ENCODE data around the gene CLEC1B.

The CLEC1B gene

DNA sequence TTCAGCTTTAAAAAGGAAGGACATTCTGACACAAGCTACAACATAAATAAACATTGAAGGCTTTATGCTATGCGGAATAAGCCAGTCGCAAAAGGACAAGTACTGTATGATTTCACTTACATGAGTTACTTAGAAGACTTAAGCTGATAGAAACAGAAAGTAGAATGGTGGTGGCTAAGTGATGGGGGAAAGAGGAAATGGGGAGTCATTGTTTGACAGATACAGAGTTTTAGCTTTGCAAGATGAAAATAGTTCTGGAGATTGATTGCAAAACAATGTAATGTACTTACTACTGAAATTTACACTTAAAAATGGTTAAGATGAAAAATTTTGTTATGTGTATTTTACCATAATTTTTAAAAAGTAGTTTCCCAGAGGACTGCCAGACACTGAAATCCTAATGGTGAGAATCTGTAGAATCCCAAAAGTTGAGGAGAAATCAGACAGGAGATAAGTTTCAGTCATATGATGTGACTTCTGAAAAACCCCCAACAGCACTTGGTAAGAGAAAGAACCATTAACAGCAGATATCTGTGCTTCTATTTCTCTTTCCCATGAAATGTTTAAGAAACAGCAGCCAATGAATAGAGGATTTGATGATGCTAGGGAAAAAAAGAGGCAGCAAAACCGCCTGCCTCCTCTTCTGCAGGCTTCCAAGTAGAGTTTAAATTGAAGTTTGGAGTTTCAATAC is 50.2 kb downstream of the CLEC1B start:
- Histone ChIP-seq H3K27me3 (ENCODE audit: control insufficient read depth in 1 of 2, insufficient read depth in 2 of 2, low read length in 2 of 2) (peaks cover 0 to 2% of the 10 kb centered on the region in 2 donors), H3K9ac (ENCODE audit: low read length in 2 of 2) (no peak overlapping the region), H3K27ac (ENCODE audit: low read length) (no peak overlapping the region), H3K4me1 (ENCODE audit: control insufficient read depth, insufficient read depth, low read length) (no peaks in the 10 kb centered on the region), H3K9me3 (ENCODE audit: control insufficient read depth in 2 of 2, low read length in 2 of 2) (no peaks in the 10 kb centered on the region), H3K36me3 (ENCODE audit: control insufficient read depth in 2 of 2, insufficient read depth in 2 of 2, low read length in 2 of 2) (no peaks in the 10 kb centered on the region), H3K4me3 (ENCODE audit: low read length in 2 of 2) (no peak overlapping the region)

DNA sequence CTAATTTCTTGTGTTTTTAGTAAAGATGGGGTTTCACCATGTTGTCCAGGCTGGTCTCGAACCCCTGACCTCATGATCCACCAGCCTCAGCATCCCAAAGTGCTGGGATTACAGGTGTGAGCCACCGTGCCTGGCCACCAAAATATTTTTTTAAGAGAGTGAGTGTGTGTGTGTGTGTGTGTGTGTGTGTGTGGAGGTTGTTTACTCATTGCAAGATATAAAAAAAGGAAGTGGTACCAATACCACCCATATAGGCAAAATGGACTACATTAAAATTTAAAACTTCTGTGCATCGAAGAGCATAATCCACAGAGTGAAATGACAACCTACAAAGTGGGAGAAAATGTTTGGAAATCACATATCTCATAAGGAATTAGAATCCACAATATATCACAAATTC is 51.2 kb downstream of the CLEC1B start:
- Histone ChIP-seq H3K4me1 (ENCODE audit: control insufficient read depth, insufficient read depth, low read length) (no peaks in the 10 kb centered on the region), H3K36me3 (ENCODE audit: control insufficient read depth in 2 of 2, insufficient read depth in 2 of 2, low read length in 2 of 2) (no peaks in the 10 kb centered on the region), H3K9ac (ENCODE audit: low read length in 2 of 2) (no peak overlapping the region), H3K4me3 (ENCODE audit: low read length in 2 of 2) (no peak overlapping the region), H3K27me3 (ENCODE audit: control insufficient read depth in 1 of 2, insufficient read depth in 2 of 2, low read length in 2 of 2) (peaks cover 2 to 3% of the 10 kb centered on the region in 2 donors), H3K9me3 (ENCODE audit: control insufficient read depth in 2 of 2, low read length in 2 of 2) (no peaks in the 10 kb centered on the region), H3K27ac (ENCODE audit: low read length) (no peak overlapping the region)

DNA sequence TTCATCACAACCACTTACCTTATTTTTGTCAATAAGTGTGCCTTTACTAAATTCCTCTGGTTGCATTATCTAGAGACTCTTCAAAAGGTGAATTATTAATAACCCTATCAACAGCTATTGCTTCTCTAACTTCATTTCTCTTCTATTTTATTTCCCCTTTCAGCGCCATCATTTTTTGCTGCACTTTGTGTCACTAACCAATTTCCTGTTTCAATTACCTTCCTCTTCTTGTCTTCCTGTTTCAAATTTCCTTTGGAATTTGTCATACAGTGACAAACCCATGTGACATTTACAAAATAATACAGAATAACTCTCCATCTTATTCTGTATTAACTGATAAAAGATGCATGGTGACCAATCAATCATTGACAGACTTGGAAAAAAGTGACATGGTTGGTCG is 54.5 kb downstream of the CLEC1B start:
- peaks cover 2 to 3% of the 10 kb centered on the region in 2 donors for H3K27me3 ChIP-seq (ENCODE audit: control insufficient read depth in 1 of 2, insufficient read depth in 2 of 2, low read length in 2 of 2)
- H3K4me1 ChIP-seq (ENCODE audit: control insufficient read depth, insufficient read depth, low read length) = no peaks in the 10 kb centered on the region
- no peak overlapping the region for H3K27ac ChIP-seq (ENCODE audit: low read length)
- no peak overlapping the region for H3K4me3 ChIP-seq (ENCODE audit: low read length in 2 of 2)
- H3K9ac ChIP-seq (ENCODE audit: low read length in 2 of 2) = no peak overlapping the region
- no peaks in the 10 kb centered on the region for H3K36me3 ChIP-seq (ENCODE audit: control insufficient read depth in 2 of 2, insufficient read depth in 2 of 2, low read length in 2 of 2)
- no peaks in the 10 kb centered on the region for H3K9me3 ChIP-seq (ENCODE audit: control insufficient read depth in 2 of 2, low read length in 2 of 2)

DNA sequence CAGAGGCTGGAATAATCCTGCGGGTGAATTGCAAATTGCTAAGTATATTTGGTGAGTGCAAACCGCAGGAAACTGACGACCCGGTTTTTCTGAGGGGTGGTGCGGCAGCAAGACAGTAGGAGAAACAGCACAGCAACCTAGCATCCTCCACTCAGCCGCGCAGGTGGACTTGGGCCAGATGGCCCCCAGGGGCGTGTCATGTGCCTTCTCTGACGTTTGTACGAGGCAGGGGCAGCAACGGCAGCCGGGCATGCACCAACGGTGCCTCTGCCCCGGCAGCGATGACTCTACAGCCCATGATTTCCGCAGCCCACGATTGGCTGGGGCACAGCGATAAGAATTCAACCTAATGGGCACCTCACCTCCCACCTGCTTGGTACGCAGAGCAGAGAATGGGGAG is 55.7 kb downstream of the CLEC1B start:
- H3K9ac ChIP-seq (ENCODE audit: low read length in 2 of 2) = no peak overlapping the region
- no peak overlapping the region for H3K4me3 ChIP-seq (ENCODE audit: low read length in 2 of 2)
- no peaks in the 10 kb centered on the region for H3K9me3 ChIP-seq (ENCODE audit: control insufficient read depth in 2 of 2, low read length in 2 of 2)
- no peak overlapping the region for H3K27ac ChIP-seq (ENCODE audit: low read length)
- peaks cover 2 to 3% of the 10 kb centered on the region in 2 donors for H3K27me3 ChIP-seq (ENCODE audit: control insufficient read depth in 1 of 2, insufficient read depth in 2 of 2, low read length in 2 of 2)
- no peaks in the 10 kb centered on the region for H3K4me1 ChIP-seq (ENCODE audit: control insufficient read depth, insufficient read depth, low read length)
- no peaks in the 10 kb centered on the region for H3K36me3 ChIP-seq (ENCODE audit: control insufficient read depth in 2 of 2, insufficient read depth in 2 of 2, low read length in 2 of 2)

All from stomach smooth muscle (tissue), 2 donors.